NB4 (cell line): ENCODE results near the gene UBQLN2.

Experiments used
- DNase-seq: peaks from one replicate; pipeline ENCODE4 v3.0.0; 2010; ENCODE audit warnings: low read depth
- H3K4me3 ChIP-seq: one replicate; pipeline ENCODE4 v1.5.1; 2011; ENCODE audit warnings: mild to moderate bottlenecking, low read depth, low read length, moderate library complexity
- MYC ChIP-seq: IDR thresholded peaks from 2 replicates; pipeline ENCODE4 v1.6.1; 2011; ENCODE audit warnings: low read depth, low read length
- POLR2A ChIP-seq: IDR thresholded peaks from 2 replicates; pipeline ENCODE4 v1.6.1; 2011; ENCODE audit warnings: mild to moderate bottlenecking; ENCODE audit not compliant: insufficient read length; ENCODE audit errors: extremely low read depth
- TF ChIP-seq, protein P1 (sequence below): IDR thresholded peaks from 2 replicates; pipeline ENCODE4 v1.6.1; 2011; ENCODE audit warnings: low read depth, low read length
- TF ChIP-seq, protein P2 (sequence below): IDR thresholded peaks from one replicate; pipeline ENCODE4 v1.5.1; 2012; ENCODE audit warnings: low read depth, low read length

UBQLN2 gene

GRCh38 chrX:56557376-56557929 is 6.0 kb upstream of the UBQLN2 start:
- DNase-seq: no peak
- no peak overlapping the region for H3K4me3 ChIP-seq
- TF ChIP-seq, protein P1, sequence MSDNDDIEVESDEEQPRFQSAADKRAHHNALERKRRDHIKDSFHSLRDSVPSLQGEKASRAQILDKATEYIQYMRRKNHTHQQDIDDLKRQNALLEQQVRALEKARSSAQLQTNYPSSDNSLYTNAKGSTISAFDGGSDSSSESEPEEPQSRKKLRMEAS: no peak
- no peak for TF ChIP-seq MYC

GRCh38 chrX:56564164-56564885 is 898 bp downstream of the UBQLN2 start:
- H3K4me3 ChIP-seq: peak overlapping the region; percentile 84
- TF ChIP-seq POLR2A: no peak
- TF ChIP-seq, protein P1: no peak
- no peak for TF ChIP-seq MYC
- TF ChIP-seq, protein P2, sequence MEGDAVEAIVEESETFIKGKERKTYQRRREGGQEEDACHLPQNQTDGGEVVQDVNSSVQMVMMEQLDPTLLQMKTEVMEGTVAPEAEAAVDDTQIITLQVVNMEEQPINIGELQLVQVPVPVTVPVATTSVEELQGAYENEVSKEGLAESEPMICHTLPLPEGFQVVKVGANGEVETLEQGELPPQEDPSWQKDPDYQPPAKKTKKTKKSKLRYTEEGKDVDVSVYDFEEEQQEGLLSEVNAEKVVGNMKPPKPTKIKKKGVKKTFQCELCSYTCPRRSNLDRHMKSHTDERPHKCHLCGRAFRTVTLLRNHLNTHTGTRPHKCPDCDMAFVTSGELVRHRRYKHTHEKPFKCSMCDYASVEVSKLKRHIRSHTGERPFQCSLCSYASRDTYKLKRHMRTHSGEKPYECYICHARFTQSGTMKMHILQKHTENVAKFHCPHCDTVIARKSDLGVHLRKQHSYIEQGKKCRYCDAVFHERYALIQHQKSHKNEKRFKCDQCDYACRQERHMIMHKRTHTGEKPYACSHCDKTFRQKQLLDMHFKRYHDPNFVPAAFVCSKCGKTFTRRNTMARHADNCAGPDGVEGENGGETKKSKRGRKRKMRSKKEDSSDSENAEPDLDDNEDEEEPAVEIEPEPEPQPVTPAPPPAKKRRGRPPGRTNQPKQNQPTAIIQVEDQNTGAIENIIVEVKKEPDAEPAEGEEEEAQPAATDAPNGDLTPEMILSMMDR: no peak
- peak; percentile 7 for DNase-seq

- no peak for DNase-seq
- peak overlapping the region; percentile 84 for H3K4me3 ChIP-seq
- no peak for TF ChIP-seq POLR2A
- TF ChIP-seq, protein P2: no peak
Measured at GRCh38 chrX:56564921-56565840, 1.8 kb downstream of the UBQLN2 start.

DNA sequence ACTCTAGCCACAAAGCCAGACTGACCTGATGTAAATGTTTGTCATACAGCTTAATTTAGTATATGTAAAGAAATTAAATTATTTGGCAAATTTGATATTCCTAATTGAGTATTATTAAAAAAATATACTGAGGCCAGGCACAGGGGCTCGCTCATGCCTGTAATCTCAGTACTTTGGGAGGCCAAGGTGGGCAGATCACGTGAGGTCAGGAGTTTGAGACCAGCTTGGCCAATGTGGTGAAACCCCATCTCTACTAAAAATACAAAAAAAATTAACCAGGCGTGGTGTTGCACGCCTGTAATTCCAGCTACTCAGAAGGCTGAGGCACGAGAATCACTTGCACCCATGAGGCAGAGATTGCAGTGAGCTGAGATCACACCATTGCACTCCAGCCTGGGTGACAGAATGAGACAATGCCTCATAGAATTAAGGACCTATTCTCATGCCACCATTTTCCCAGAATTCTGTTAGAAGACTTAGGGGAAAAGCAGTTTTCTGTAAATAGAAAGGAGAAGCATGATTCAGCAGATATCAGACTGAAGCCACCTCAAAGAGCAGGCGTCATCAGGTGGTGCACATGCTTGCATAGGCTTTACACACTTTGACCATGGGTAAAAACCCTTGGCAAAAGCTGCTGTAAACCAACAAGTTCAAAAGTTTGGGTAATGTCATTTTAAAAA is 6.1 kb downstream of the UBQLN2 start:
- H3K4me3 ChIP-seq: no peak overlapping the region
- peak; percentile 24 for DNase-seq
- TF ChIP-seq, protein P1: peak; percentile 41; the same call in 1 of the 2 replicates
- TF ChIP-seq, protein P2: no peak
- TF ChIP-seq POLR2A: no peak
- no peak for TF ChIP-seq MYC

DNA sequence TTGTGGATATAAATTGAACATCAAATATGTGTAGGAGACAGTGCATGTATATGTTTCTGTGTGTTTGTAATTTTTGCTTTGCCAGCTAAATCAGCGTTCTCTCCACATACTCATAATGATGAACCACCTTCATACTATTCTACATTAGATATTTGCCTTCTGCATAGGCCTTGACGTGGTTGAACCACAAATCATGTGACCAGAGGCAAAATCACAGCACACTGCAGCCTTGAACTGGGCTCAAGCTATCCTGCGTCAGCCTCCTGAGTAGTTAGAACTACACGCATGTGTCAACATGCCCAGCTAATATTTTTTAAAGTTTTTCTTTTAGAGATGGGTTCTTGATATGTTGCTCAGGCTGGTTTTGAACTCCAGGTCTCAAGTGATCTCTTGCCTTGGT is 9.5 kb downstream of the UBQLN2 start:
- TF ChIP-seq POLR2A: no peak
- TF ChIP-seq, protein P1: no peak
- TF ChIP-seq, protein P2: no peak
- no peak for TF ChIP-seq MYC
- DNase-seq: no peak
- no peak overlapping the region for H3K4me3 ChIP-seq
